GM12878 (cell line): Measurements from ENCODE around the gene DMRTB1. TPM values are rescaled to one million over a fixed set of nuclear protein-coding genes. Genes with fewer than 3 reads are reported as not detected.

Experiments used
- ATAC-seq: fragments of 200-7000 bp; cut with Tn5 transposase; 3 replicates; pipeline ENCODE4 v1.9.1; 2020; ENCODE audit warnings: mild to moderate bottlenecking, moderate library complexity
- Bru-seq: library from RNA; stranded (reverse); fragments of 400-500 nt; gene quantifications from one replicate; lab custom pipeline; 2021; lab: Mats Ljungman, UMichigan
- BruChase-seq, 2 experiments: library from RNA; stranded (reverse); fragments of 400-500 nt; gene quantifications; one replicate each; lab custom pipeline; 2021; lab: Mats Ljungman, UMichigan
- BruUV-seq: library from RNA; stranded (reverse); fragments of 400-500 nt; replicated peaks from 2 replicates; lab custom pipeline; 2021; lab: Mats Ljungman, UMichigan
- CTCF ChIA-PET: fragments of 300-600 bp; sonication (Branson Sonifier 250); formaldehyde crosslinking; extraction: SDS; loops from one replicate; lab custom pipeline; 2021; ENCODE audit warnings: inconsistent platforms; lab: Yijun Ruan, JAX
- POLR2A ChIA-PET: fragments of 350-600 bp; formaldehyde crosslinking; extraction: SDS; loops from one replicate; lab custom pipeline; 2021; ENCODE audit warnings: inconsistent platforms; lab: Charles Lee
- RAD21 ChIA-PET: fragments of 300-600 bp; sonication (Branson Sonifier 250); formaldehyde crosslinking; loops from one replicate; lab custom pipeline; 2023; ENCODE audit warnings: antibody characterized with exemption; ENCODE audit not compliant: unreplicated experiment; lab: Charles Lee
- SMC1A ChIA-PET: fragments of 300-600 bp; sonication (Branson Sonifier 250); formaldehyde crosslinking; loops from one replicate; lab custom pipeline; 2023; ENCODE audit not compliant: unreplicated experiment, uncharacterized antibody; lab: Charles Lee
- DNase-seq: peaks from one replicate; pipeline ENCODE4 v3.0.0-alpha.2; 2011; ENCODE audit warnings: low read depth, low spot score
- FAIRE-seq: peaks from 3 replicates; lab custom pipeline; 2011; peaks lifted over from hg19 to GRCh38; lab: Jason Lieb, UNC
- H2AFZ ChIP-seq: 2 replicates; pipeline ENCODE4 v1.6.0; 2011; ENCODE audit warnings: low read depth, low read length, control low read depth; ENCODE audit not compliant: control insufficient read depth
- H3K27ac ChIP-seq: 2 replicates; pipeline ENCODE4 v1.5.1; 2011; ENCODE audit warnings: control low read depth; ENCODE audit not compliant: control insufficient read depth, insufficient read depth
- H3K27me3 ChIP-seq, 2 experiments: replicated peaks in 1 of 2; 2 replicates each; pipeline versions ENCODE4 v1.6.0 to v1.6.1; 2011; ENCODE audit warnings: low read length in 1 of 2; ENCODE audit not compliant: control insufficient read depth in 2 of 2, insufficient read depth in 2 of 2
- H3K36me3 ChIP-seq, 2 experiments: 2 replicates each; pipeline ENCODE4 v1.5.1; 2011; ENCODE audit warnings: low read length in 1 of 2; ENCODE audit not compliant: control insufficient read depth in 2 of 2, insufficient read depth in 2 of 2
- H3K4me1 ChIP-seq: 2 replicates; pipeline ENCODE4 v1.6.1; 2011; ENCODE audit warnings: mild to moderate bottlenecking, low read length, moderate library complexity, mixed read lengths; ENCODE audit not compliant: control insufficient read depth, insufficient read depth
- H3K4me2 ChIP-seq: 2 replicates; pipeline ENCODE4 v1.6.0; 2011; ENCODE audit warnings: control low read depth; ENCODE audit not compliant: control insufficient read depth, insufficient read depth
- H3K4me3 ChIP-seq: fragments of 200-600 bp; sonication (generic); 2 replicates; pipeline ENCODE4 v1.5.1; 2016
- H3K79me2 ChIP-seq: 2 replicates; pipeline ENCODE4 v1.6.0; 2011; ENCODE audit warnings: low read length; ENCODE audit not compliant: control insufficient read depth, insufficient read depth
- H3K9ac ChIP-seq: 2 replicates; pipeline ENCODE4 v1.8.0; 2011; ENCODE audit warnings: low read length, control low read depth, mixed read lengths; ENCODE audit not compliant: control insufficient read depth, insufficient read depth
- H3K9me3 ChIP-seq: replicated peaks from 3 replicates; pipeline ENCODE4 v1.5.1; 2011; ENCODE audit warnings: mild to moderate bottlenecking, low read length; ENCODE audit not compliant: control insufficient read depth, insufficient read depth
- H4K20me1 ChIP-seq: 2 replicates; pipeline ENCODE4 v1.6.0; 2011; ENCODE audit not compliant: control insufficient read depth, insufficient read depth
- CBFB ChIP-seq: IDR thresholded peaks from 2 replicates; pipeline ENCODE4 v1.6.1; 2016; ENCODE audit warnings: antibody characterized with exemption, low read depth
- CHD2 ChIP-seq: IDR thresholded peaks from 2 replicates; pipeline ENCODE4 v1.6.1; 2011; ENCODE audit warnings: low read depth, low read length, improper control_type of control experiment, borderline replicate concordance
- EGR1 ChIP-seq, 2 experiments: IDR thresholded peaks; 1 replicate in 1 of 2; 2 replicates in 1 of 2; pipeline ENCODE4 v1.6.1; 2011 to 2012; ENCODE audit warnings: low read depth in 2 of 2, low read length in 2 of 2, borderline replicate concordance in 1 of 2, mild to moderate bottlenecking in 1 of 2, moderate library complexity in 1 of 2
- FOS ChIP-seq: IDR thresholded peaks from 3 replicates; pipeline ENCODE4 v1.6.1; 2011; ENCODE audit warnings: borderline replicate concordance; ENCODE audit not compliant: insufficient read length; ENCODE audit errors: extremely low read depth
- FOXK2 ChIP-seq: fragments of 450-650 bp; IDR thresholded peaks from 2 replicates; pipeline ENCODE4 v1.6.1; 2017; ENCODE audit warnings: mild to moderate bottlenecking, moderate library complexity
- GABPA ChIP-seq: IDR thresholded peaks from 2 replicates; pipeline ENCODE4 v1.6.1; 2014; ENCODE audit warnings: antibody characterized with exemption, low read depth, mild to moderate bottlenecking, inconsistent platforms
- GATAD2B ChIP-seq: fragments of 450-650 bp; conservative IDR thresholded peaks from 2 replicates; pipeline ENCODE4 v1.6.1; 2017; ENCODE audit warnings: low read depth, mild to moderate bottlenecking, moderate library complexity
- HCFC1 ChIP-seq: fragments of 150-350 bp; IDR thresholded peaks from 2 replicates; pipeline ENCODE4 v1.6.1; 2014; ENCODE audit warnings: low read length
- HDAC6 ChIP-seq: fragments of 200-600 bp; sonication (generic); IDR thresholded peaks from one replicate; pipeline ENCODE4 v1.8.0; 2017; ENCODE audit warnings: antibody characterized with exemption; ENCODE audit not compliant: unreplicated experiment
- IRF3 ChIP-seq: fragments of 450-650 bp; IDR thresholded peaks from 2 replicates; pipeline ENCODE4 v1.6.1; 2014; ENCODE audit warnings: mild to moderate bottlenecking
- KDM1A ChIP-seq: fragments of 200-600 bp; sonication (generic); IDR thresholded peaks from 2 replicates; pipeline ENCODE4 v1.6.1; 2016; ENCODE audit warnings: borderline replicate concordance
- NR2F1 ChIP-seq: fragments of 450-650 bp; conservative IDR thresholded peaks from 2 replicates; pipeline ENCODE4 v1.6.1; 2017; ENCODE audit warnings: mild to moderate bottlenecking
- POLR2AphosphoS2 ChIP-seq: IDR thresholded peaks from 2 replicates; pipeline ENCODE4 v1.6.1; 2011; ENCODE audit warnings: low read depth, mild to moderate bottlenecking, low read length, improper control_type of control experiment, moderate library complexity
- RFX5 ChIP-seq: IDR thresholded peaks from 2 replicates; pipeline ENCODE4 v1.6.1; 2011; ENCODE audit warnings: low read depth, low read length, improper control_type of control experiment
- RUNX3 ChIP-seq: IDR thresholded peaks from 2 replicates; pipeline ENCODE4 v1.6.1; 2012; ENCODE audit warnings: low read length, inconsistent platforms
- SMARCA5 ChIP-seq: fragments of 450-650 bp; IDR thresholded peaks from 2 replicates; pipeline ENCODE4 v1.6.1; 2017; ENCODE audit warnings: mild to moderate bottlenecking
- SREBF1 ChIP-seq: IDR thresholded peaks from 2 replicates; pipeline ENCODE4 v1.6.1; 2012; ENCODE audit warnings: mild to moderate bottlenecking, low read length
- SRF ChIP-seq, 2 experiments: IDR thresholded peaks; 2 replicates each; pipeline ENCODE4 v1.6.1; 2011; ENCODE audit warnings: low read depth in 2 of 2, low read length in 2 of 2, mild to moderate bottlenecking in 1 of 2, moderate library complexity in 1 of 2
- TAF1 ChIP-seq: IDR thresholded peaks from 2 replicates; pipeline ENCODE4 v1.6.1; 2011; ENCODE audit warnings: mild to moderate bottlenecking, low read depth, low read length, borderline replicate concordance
- USF1 ChIP-seq: IDR thresholded peaks from 2 replicates; pipeline ENCODE4 v1.6.1; 2011; ENCODE audit warnings: borderline replicate concordance, low read depth, mild to moderate bottlenecking, moderate library complexity, mixed read lengths, low read length; ENCODE audit not compliant: insufficient read depth; ENCODE audit errors: extremely low read length
- WGBS: methylation state at CpG from one replicate; pipeline ENCODE4 v1.1.6; 2016; ENCODE audit warnings: low lambda C conversion rate; ENCODE audit not compliant: insufficient replicate concordance, insufficient coverage; ENCODE audit errors: missing lambda C conversion rate; 5-methylcytosine and 5-hydroxymethylcytosine counted together
- in situ Hi-C: fragments of 300-500 bp; cut with MboI; formaldehyde crosslinking; loops from 9 replicates; pipeline ENCODE4 v1.14.3; 2018; ENCODE audit warnings: mixed read lengths
- intact Hi-C: fragments of 100-400 bp; cut with micrococcal nuclease; formaldehyde crosslinking; loops from one replicate; pipeline ENCODE4 v1.14.2; 2022; ENCODE audit not compliant: unreplicated experiment
- long read RNA-seq, 2 experiments: library from polyadenylated mRNA; unstranded; transcript quantifications; one replicate each; pipeline ENCODE4 v2.0.0, GENCODE V29; 2019 to 2020
- polyA minus RNA-seq, 3 experiments: library from RNA; depleted of rRNA, polyadenylated mRNA; stranded (reverse); fragments of >200 nt; gene quantifications; 2 replicates each; pipeline ENCODE4 v1.2.3, GENCODE V29; 2011
- polyA plus RNA-seq, 11 experiments: library from polyadenylated mRNA; depleted of rRNA in 4 of 11; unstranded in 6 of 11; stranded (reverse) in 5 of 11; fragments of >200 nt; fragmentation: Nextera tagmentation in 4 of 11; fragmentation: Illumina TruSeq in 1 of 11; extraction: Ambion mirVana in 4 of 11; extraction: Trizol in 1 of 11; gene quantifications; 1 replicate in 1 of 11; 2 replicates in 10 of 11; pipeline versions ENCODE4 v1.2.1 to v1.2.3, GENCODE V29; 2011 to 2016; ENCODE audit warnings: inconsistent platforms in 2 of 11, missing spikeins in 2 of 11, low read depth in 1 of 11
- total RNA-seq, 4 experiments: library from RNA; depleted of rRNA in 3 of 4; stranded (reverse); fragments of >200 nt in 3 of 4; fragmentation: Illumina TruSeq in 1 of 4; extraction: Trizol in 1 of 4; gene quantifications; 2 replicates each; pipeline versions ENCODE4 v1.2.1 to v1.2.3, GENCODE V29; 2013 to 2021

DMRTB1 gene
- not detected in 2 replicates for total RNA-seq (2013; cell fraction: nucleolus; rRNA removed)
- total RNA-seq (2014; rRNA removed), result not detected in 2 replicates
- not detected in 2 replicates for total RNA-seq (2014; rRNA removed; fragmentation: Illumina TruSeq; extraction: Trizol)
- total RNA-seq (2021), result not detected in 2 replicates
- not detected for polyA plus RNA-seq (2011; ENCODE audit: low read depth)
- polyA plus RNA-seq (2011; rRNA removed), result not detected in 2 replicates
- not detected in 2 replicates for polyA plus RNA-seq (2011; cell fraction: cytosol; rRNA removed)
- not detected in 2 replicates for polyA plus RNA-seq (2011; cell fraction: nucleus; rRNA removed)
- not detected in 2 replicates for polyA plus RNA-seq (2012)
- polyA plus RNA-seq (2014; fragmentation: Illumina TruSeq; extraction: Trizol), result not detected in 2 replicates
- not detected for polyA plus RNA-seq (2014; fragmentation: Nextera tagmentation; extraction: Ambion mirVana)
- polyA plus RNA-seq (2014; rRNA removed), result not detected in 2 replicates
- polyA plus RNA-seq (2016; fragmentation: Nextera tagmentation; extraction: Ambion mirVana), result not detected
- not detected in 2 replicates for polyA minus RNA-seq (2011; rRNA and poly(A)+ RNA removed)
- not detected in 2 replicates for polyA minus RNA-seq (2011; cell fraction: cytosol; rRNA and poly(A)+ RNA removed)
- polyA minus RNA-seq (2011; cell fraction: nucleus; rRNA and poly(A)+ RNA removed), result not detected in 2 replicates
- Bru-seq, nascent RNA, result not detected
- not detected for BruChase-seq, experiment 1, labeled RNA remaining after a 6-hour chase
- BruChase-seq, experiment 2, labeled RNA remaining after a 2-hour chase, result not detected
- long read RNA-seq, experiment 1, result 0 reads
- long read RNA-seq, experiment 2, result 0 reads

- H3K4me2 ChIP-seq, result no peak within 1 kb of the TSS
- no peak for DNase-seq
- ChIA-PET POLR2A (no interaction called here), RAD21 (no interaction called here), CTCF (interaction anchor here (1.1 kb wide), 1 partner anchor 10 kb away, joined by 3 read pairs; no protein-coding TSS in a partner anchor), SMC1A (no interaction called here)
- no peak within 1 kb of the TSS for H3K9ac ChIP-seq
- intact Hi-C loops (no loop called here), in situ Hi-C loops (no loop called here)
- FAIRE-seq, result no peak
- no peaks in the 10 kb centered on the region for H4K20me1 ChIP-seq
- H3K36me3 ChIP-seq, result no peaks in the 10 kb centered on the region
- no peaks in the 10 kb centered on the region for H3K27me3 ChIP-seq
- no peaks in the 10 kb centered on the region for H3K9me3 ChIP-seq
- no peaks in the 10 kb centered on the region for H3K79me2 ChIP-seq
- BruUV-seq, result no TSS peak
- no peak within 1 kb of the TSS for H3K4me3 ChIP-seq
- 84% methylated on average over 53 of the region's 82 CpGs for WGBS
- no peak for ATAC-seq
- H3K4me1 ChIP-seq, result no peaks in the 10 kb centered on the region
- H2AFZ ChIP-seq, result no peak within 1 kb of the TSS
- no peak for TF ChIP-seq TAF1
- TF ChIP-seq SREBF1, result no peak
- TF ChIP-seq FOS, result no peak
- TF ChIP-seq KDM1A, result no peak
- no peak for TF ChIP-seq CHD2
- no peak for TF ChIP-seq USF1
- no peak for TF ChIP-seq RFX5
- no peak for TF ChIP-seq IRF3
- no peak for TF ChIP-seq RUNX3
- TF ChIP-seq GATAD2B, result no peak
- TF ChIP-seq EGR1 (IDR thresholded peaks at IDR 0.05; ENCODE audit: borderline replicate concordance in 1 of 2, low read depth in 2 of 2, low read length in 2 of 2), result no peak
- no peak for TF ChIP-seq HCFC1
- no peak for TF ChIP-seq SRF (IDR thresholded peaks at IDR 0.05; ENCODE audit: low read depth in 2 of 2, low read length in 2 of 2)
- TF ChIP-seq NR2F1, result no peak
- TF ChIP-seq SMARCA5, result no peak
- TF ChIP-seq CBFB, result no peak
- no peak for TF ChIP-seq POLR2AphosphoS2
- no peak for TF ChIP-seq GABPA
- no peak for TF ChIP-seq HDAC6
- TF ChIP-seq FOXK2, result no peak
- TF ChIP-seq, all 136 proteins: peak for 0
- H3K27ac ChIP-seq, result no peak within 1 kb of the TSS
Measured at GRCh38 chr1:53459321-53460175, at the start of gene DMRTB1. Gene DMRTB1 (plus strand): TSS chr1:53459399. CDS start chr1:53459454, 55 bp downstream.
